ENCODE results near the gene GTF3C2.
"Not testable (repeated sequence)": the region's sequence is repeated elsewhere in the genome, so short reads cannot be mapped to it uniquely, and the experiment has no call there.

GTF3C2 gene

DNA sequence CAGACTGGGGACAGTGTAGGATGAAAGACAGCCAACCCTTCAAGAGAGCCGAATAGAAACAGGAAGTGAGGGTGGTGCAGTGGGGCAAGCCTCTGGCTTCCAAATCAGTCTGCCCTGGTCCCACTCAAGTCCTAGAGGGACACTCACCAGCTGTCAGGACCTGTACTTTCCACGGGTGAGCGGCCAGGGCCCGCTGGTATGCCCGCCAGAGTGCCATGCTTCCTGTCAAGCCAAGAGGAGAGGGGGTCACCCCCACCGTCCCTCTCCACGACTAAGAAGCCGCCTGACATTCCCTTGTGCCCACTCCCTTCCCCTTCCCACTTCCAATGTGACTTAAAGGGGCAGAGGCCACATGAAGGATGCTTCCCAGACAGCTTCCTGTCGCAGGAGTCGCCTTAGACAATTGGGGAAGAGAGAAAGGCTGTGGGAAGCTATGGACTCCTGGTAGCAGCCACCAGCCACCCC is 34.2 kb downstream of the GTF3C2 start:
- DNase-seq (ENCODE audit: low read depth) = no peak

- DNase-seq (ENCODE audit: low read depth) = peak; percentile 99
Measured at GRCh38 chr2:27320958-27321543, 35.5 kb downstream of the GTF3C2 start.

DNA sequence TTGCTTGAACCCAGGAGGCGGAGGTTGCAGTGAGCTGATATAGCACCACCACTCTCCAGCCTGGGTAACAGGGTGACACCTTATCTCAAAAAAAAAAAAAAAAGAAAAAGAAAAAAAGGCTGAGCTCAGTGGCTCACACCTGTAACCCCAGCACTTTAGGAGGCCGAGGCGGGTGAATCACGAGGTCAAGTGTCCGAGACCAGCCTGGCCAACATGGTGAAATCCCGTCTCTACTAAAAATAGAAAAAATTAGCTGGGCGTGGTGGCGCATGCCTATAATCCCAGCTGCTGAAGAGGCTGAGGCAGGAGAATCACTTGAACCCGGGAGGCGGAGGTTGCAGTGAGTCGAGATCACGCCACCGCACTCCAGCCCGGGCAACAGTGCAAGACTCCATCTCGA is 36.7 kb downstream of the GTF3C2 start:
- not testable (repeated sequence) for DNase-seq (ENCODE audit: low read depth)

DNA sequence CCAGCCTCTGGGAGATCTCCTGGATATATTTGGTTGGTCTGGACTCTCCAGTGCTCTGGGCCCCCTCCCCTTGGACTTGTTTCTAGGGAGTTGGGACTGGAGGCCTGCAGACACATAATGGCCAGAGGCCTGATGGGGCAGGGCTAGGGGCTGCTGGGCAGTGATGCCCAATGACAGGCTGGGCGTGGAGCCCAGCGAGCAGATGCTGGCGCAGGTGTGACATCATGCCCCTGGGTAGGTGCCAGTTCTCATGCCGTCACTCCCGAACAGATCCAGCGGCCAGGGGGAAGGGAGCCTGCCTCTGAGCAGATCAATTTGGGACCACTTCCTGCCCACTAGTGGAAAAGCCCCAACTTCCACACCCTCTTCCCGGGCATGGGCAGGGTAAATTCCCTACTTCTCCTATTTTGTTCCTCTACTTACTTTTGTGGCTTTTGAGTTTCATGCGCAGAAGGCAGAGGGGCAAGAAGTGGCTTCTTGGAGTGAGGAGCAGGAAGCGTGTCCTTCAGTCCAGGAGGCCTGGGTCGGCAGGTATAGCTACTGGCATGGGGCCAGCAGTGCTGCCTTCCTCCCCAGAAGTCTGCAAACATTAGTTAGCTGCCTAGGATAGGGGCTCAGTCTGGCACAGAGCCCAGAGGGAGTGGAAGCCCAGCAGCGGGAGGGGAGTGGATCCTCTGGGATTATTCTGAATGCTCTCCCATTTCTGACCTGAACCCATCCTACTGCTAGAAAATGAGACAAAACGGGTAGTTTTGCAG is 39.7 kb downstream of the GTF3C2 start:
- DNase-seq (ENCODE audit: low read depth) = no peak

DNA sequence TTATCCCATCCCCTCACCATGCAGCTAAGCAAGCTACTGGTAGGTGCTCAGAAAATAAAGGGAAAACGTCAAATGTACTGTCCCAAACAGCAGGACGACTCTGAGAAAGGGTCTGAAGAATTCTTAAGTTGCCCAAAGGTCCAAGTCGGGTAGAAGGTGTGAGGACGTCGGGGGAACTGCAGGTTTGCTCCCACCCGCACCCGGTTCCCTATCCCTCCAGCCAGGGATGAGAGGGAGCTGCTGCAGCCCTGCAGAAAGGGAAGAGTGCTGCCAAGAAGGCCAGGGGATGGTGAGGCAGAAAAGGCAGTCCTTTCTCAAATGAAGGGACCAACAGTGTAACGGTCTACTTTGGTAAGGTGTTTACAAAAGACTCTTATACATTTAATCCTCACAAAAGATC is 41.4 kb downstream of the GTF3C2 start:
- DNase-seq (ENCODE audit: low read depth) = no peak

- DNase-seq (ENCODE audit: low read depth) = no peak
Measured at GRCh38 chr2:27314709-27315108, 41.9 kb downstream of the GTF3C2 start.

DNA sequence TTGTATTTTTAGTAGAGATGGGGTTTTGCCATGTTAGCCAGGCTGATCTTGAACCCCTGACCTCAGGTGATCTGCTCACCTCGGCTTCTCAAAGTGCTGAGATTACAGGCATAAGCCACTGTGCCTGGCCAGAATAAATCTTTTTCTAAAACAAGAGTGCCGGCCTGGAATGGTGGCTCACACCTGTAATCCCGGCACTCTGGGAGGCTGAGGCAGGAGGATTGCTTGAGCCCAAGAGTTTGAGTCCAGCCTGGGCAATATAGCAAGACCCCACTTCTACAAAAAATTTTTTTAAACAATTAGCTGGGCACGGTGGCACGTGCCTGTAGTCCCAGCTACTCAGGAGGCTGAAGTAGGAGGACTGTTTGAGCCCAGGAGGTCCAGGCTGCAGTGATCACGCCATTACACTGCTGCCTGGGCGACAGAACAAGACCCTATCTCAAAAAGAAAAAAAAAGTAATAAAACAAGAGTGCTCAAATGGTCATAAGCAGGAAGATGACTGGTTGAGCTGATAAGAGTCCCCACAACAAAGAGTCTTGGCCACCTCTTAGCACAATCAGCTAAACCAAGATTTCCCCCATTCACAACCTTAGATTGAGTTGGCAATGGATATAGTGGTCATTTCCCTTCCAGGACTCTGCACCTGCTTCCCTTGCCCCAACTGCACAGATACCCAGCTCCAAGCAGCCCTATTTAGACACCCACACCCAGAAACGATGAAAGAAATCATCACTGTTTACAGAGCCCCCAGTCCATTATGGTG is 42.5 kb downstream of the GTF3C2 start:
- DNase-seq (ENCODE audit: low read depth) = no peak

GRCh38 chr2:27312152-27312551 is 44.4 kb downstream of the GTF3C2 start:
- no peak for DNase-seq (ENCODE audit: low read depth)

- no peak for DNase-seq (ENCODE audit: low read depth)
Measured at GRCh38 chr2:27309651-27310050, 46.9 kb downstream of the GTF3C2 start.

DNA sequence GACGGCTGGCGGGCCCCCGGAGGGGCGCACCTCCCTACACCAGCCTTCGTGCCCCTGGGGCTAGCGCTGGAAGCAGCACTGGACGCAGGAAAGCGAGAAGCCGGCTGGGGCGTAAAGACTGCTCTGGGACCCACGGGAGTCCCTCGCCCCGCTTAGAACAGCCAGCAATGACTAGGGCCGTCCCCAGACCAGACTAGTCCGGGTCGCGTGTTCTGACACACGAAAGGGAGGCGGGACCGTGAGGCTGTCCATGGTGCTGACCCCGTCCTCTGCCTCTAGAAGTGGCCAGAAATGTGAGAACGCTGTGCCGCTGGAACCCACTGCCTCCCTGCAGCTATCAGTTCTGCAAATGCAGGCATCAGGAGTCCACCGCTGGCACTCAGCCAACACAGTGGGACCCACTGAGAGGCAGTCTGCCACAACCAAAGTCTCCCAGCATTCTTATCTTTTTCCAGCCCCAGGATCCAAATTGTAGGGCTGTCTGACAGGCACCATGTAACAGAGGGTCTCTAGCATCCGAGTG is 48.1 kb downstream of the GTF3C2 start, which contains the start of gene UCN:
Gene UCN (minus strand): TSS at position 87 of the 523 bp plus-strand sequence. CDS start 550 bp downstream, outside the sequence.
- DNase-seq (ENCODE audit: low read depth) = peak; percentile 48

GRCh38 chr2:27307545-27308358 is 48.8 kb downstream of the GTF3C2 start:
- no peak for DNase-seq (ENCODE audit: low read depth)

DNA sequence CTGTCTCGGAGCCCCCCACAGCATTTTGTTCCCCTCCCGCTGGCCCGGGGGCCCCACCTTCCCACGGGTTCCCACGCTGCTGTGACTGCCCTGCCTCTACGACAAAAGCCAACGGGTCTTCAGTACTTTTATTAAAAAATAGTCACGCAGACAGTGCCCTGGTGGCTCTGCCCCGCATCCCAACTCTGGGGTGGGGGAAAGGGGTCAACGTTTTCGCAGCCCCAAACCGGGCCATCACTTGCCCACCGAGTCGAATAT is 49.3 kb downstream of the GTF3C2 start:
- no peak for DNase-seq (ENCODE audit: low read depth)

- no peak for DNase-seq (ENCODE audit: low read depth)
Measured at GRCh38 chr2:27306573-27307286, 49.8 kb downstream of the GTF3C2 start.

DNA sequence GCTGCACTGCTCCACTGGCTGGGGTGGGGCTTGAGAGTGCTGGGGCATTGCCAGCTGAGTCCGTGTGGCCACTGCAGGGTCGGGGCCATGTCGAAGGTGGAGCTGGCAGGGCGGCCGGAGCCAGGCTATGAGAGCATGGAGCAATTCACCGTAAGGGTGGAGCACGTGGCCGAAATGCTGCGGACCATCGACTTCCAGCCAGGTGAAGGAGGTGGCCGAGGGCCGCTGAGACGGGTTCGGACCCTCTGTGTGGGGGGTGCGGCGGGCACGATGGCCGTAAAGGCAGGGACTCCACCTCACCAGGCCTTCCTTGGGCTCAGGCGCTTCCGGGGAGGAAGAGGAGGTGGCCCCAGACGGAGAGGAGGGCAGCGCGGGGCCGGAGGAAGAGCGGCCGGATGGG is 50.4 kb downstream of the GTF3C2 start:
- DNase-seq (ENCODE audit: low read depth) = no peak

- no peak for DNase-seq (ENCODE audit: low read depth)
Measured at GRCh38 chr2:27305516-27305915, 51.0 kb downstream of the GTF3C2 start.

DNA sequence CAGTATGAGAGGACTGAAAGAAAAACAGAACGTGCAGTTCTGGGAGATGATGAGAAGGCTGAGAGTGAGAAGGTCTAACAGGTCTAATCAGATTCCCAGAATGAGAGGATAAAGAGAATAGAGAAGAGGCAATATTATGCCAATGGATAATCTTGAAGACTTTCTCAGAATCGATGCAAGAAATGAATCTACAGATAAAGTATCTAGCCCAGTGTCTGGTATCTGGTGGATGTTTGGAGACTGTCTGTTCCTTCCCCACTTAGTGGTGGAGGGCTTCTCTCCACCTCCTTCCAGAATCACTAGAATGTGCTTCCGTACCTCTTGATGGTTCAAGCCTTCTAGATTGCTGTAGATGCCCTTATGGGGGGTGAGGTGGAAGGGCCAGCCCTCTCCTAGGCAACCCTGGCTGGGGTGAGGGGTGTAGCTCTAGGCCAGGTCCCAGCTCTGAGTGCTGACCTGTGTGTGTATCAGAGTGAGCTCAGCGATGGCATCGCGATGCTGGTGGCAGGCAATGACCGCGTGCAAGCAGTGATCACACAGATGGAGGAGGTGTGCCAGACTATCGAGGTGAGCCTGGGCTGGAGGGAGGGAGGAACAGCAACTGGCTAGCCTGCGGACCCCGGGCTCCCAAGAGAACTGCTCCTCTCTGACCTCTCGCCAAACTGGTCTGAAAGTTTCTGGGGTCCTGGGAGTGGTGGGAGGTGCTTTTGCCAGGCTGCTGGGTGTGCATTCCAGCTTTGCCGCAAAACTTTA is 51.9 kb downstream of the GTF3C2 start:
- DNase-seq (ENCODE audit: low read depth) = no peak

DNA sequence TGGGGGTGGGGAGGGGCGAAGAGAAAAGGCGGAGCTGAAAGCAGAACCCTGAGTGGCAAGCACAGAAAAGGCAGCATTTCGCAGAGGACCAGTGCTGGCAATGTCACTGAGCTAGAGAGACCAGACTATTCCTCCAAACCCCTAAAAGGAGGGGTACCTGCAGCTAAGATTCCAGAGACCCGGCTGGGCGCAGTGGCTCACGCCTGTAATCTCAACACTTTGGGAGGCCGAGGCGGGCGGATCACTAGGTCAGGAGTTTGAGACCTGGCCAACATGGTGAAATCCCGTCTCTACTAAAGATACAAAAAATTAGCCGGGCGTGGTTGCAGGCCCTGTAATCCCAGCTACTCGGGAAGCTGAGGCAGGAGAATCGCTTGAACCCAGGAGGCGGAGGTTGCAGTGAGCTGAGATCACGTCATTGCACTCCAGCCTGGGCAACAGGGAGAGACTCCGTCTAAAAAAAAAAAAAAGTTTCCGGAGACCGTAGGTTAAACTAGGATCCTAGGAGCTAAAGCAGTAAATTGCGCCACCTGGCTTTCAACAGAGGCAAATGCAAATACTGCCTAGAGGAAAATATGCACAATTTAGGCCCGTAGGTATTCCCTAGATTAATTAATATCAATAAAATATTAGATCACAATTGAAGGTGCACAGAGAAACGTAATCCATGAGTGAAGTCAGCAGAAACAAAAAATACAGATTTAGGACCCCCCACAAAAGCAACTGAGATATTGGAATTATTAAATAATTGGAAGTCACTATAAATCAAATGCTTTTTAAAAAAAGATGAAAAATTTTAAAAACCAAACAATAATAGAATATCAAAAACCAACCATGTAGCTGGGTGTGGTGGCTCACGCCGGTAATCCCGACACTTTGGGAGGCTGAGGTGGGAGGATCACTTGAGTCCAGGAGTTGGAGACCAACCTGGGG is 53.2 kb downstream of the GTF3C2 start:
- DNase-seq (ENCODE audit: low read depth) = peak; percentile 62

DNA sequence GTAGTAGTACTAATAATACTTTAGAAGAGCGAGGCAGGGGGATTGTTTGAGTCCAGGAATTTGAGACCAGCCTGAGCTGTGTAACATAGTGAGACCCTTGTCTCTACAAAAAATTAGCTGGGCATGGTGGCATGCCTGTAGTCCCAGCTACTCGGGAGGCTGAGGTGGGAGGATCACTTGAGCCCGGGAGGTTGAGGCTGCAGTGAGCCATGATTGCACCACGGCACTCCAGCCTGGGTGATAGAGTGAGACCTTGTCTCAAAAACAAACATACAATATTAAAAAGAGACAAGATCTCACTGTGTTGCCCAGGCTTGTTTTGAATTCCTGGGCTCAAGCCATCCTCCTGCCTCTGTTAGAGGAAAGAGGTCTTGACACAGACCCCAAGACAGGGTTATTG is 56.0 kb downstream of the GTF3C2 start:
- not testable (repeated sequence) for DNase-seq (ENCODE audit: low read depth)

DNA sequence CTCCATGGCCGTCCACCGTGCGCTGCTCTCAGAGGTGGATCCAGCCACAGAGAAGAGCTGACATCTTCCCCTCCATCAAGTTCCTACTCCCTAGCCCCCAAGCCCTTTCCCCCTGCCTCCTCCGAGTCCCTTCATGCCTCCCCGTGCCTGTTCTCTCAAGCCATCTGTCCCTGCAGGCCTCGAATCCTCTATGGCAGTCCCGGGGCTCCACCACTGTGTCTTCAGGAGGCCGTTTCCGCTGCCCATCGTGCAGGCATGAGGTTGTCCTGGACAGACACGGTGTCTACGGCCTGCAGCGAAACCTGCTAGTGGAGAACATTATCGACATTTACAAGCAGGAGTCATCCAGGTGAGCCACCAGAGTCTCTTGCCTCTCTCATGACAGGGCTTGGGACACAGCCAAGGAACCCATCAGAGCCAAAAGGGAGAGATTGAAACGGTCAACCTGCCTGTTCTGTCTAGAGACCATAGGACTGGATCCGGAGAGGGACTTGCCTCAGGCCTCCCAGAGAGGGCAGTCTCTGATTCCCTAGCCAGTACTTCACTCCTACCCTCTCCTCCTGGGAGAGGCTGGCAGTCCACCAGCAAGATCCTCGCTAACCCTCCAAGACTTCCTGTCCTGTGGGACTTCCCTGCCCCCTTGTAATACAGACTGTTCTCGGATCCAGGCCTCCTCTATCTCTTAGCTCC is 58.0 kb downstream of the GTF3C2 start:
- DNase-seq (ENCODE audit: low read depth) = no peak

Measured in iris pigment epithelial cell (primary cell).